ENCODE measurements around the gene ALDH2.
A peak's percentile ranks its signal among the peaks of the same experiment; 100 is the strongest.

ALDH2 gene

GRCh38 chr12:111764120-111764821, 2.5 kb upstream of the ALDH2 start:
- POLR2A ChIA-PET = no interaction called here
- no peak overlapping the region for H3K4me3 ChIP-seq (ENCODE audit: low read depth, low read length)
- CTCF ChIA-PET = interaction anchor here (1.1 to 2.5 kb wide), 6 partner anchors 10 to 48 kb away, joined by 3 to 9 read pairs (median 4); no protein-coding TSS in a partner anchor
- no peak for TF ChIP-seq CTCF (IDR thresholded peaks at IDR 0.05; ENCODE audit: insufficient read depth, low read length, missing control alignments)
- DNase-seq (ENCODE audit: low read depth, low spot score) = no peak

GRCh38 chr12:111767362-111768158, 827 bp downstream of the ALDH2 start:
- TF ChIP-seq CTCF (IDR thresholded peaks at IDR 0.05; ENCODE audit: insufficient read depth, low read length, missing control alignments) = no peak
- no peak for DNase-seq (ENCODE audit: low read depth, low spot score)
- ChIA-PET CTCF (interaction anchor here (0.6 to 2.1 kb wide), 5 partner anchors 14 to 1515 kb away, joined by 3 to 9 read pairs (median 4); no protein-coding TSS in a partner anchor), POLR2A (no interaction called here)
- peak overlapping the region; percentile 70 for H3K4me3 ChIP-seq (ENCODE audit: low read depth, low read length)

GRCh38 chr12:111768159-111768895, 1.6 kb downstream of the ALDH2 start:
- TF ChIP-seq CTCF (IDR thresholded peaks at IDR 0.05; ENCODE audit: insufficient read depth, low read length, missing control alignments) = no peak
- no peak for DNase-seq (ENCODE audit: low read depth, low spot score)
- ChIA-PET POLR2A (no interaction called here), CTCF (interaction anchor here (0.6 to 2.1 kb wide), 5 partner anchors 15 to 1516 kb away, joined by 3 to 9 read pairs (median 4); no protein-coding TSS in a partner anchor)
- no peak overlapping the region for H3K4me3 ChIP-seq (ENCODE audit: low read depth, low read length)

GRCh38 chr12:111769599-111769998, 2.9 kb downstream of the ALDH2 start:
- no peak for DNase-seq (ENCODE audit: low read depth, low spot score)
- POLR2A ChIA-PET = no interaction called here
- CTCF ChIA-PET = interaction anchor here (0.6 to 1.3 kb wide), 3 partner anchors 9 to 43 kb away, joined by 3 read pairs; no protein-coding TSS in a partner anchor
- no peak overlapping the region for H3K4me3 ChIP-seq (ENCODE audit: low read depth, low read length)
- TF ChIP-seq CTCF (IDR thresholded peaks at IDR 0.05; ENCODE audit: insufficient read depth, low read length, missing control alignments) = no peak

GRCh38 chr12:111773801-111774551, 7.2 kb downstream of the ALDH2 start:
- ChIA-PET POLR2A (interaction anchor here (1.1 to 1.6 kb wide), 2 partner anchors 11 kb away, joined by 4 read pairs; no protein-coding TSS in a partner anchor), CTCF (interaction anchor here (1.1 to 1.9 kb wide), 3 partner anchors 11 to 39 kb away, joined by 3 to 10 read pairs (median 5); no protein-coding TSS in a partner anchor)
- no peak for TF ChIP-seq CTCF (IDR thresholded peaks at IDR 0.05; ENCODE audit: insufficient read depth, low read length, missing control alignments)
- no peak overlapping the region; the same call in none of the 2 replicates for H3K4me3 ChIP-seq (ENCODE audit: low read depth, low read length)
- peak; percentile 74 for DNase-seq (ENCODE audit: low read depth, low spot score)
